Left kidney (tissue), 2 donors: ENCODE results near the gene CCDC38. TPM values are rescaled to one million over a fixed set of nuclear protein-coding genes. Genes with fewer than 3 reads are reported as not detected.
A peak's percentile ranks its signal among the peaks of the same experiment; 100 is the strongest.

ENCODE experiments used
- DNase-seq: peaks from one replicate; pipeline ENCODE4 v3.0.0-alpha.2; 2013
- polyA plus RNA-seq: library from polyadenylated mRNA; unstranded; fragments of 120-200 nt; gene quantifications from one replicate; pipeline ENCODE4 v1.2.1, GENCODE V29; 2013; ENCODE audit not compliant: insufficient read length

CCDC38 gene
- polyA plus RNA-seq, 1 donor: 1.1 TPM

GRCh38 chr12:95962222-95962621, 19.8 kb upstream of the CCDC38 start:
- DNase-seq: no peak

GRCh38 chr12:95960241-95960640, 17.8 kb upstream of the CCDC38 start:
- no peak for DNase-seq

- no peak for DNase-seq
Measured at GRCh38 chr12:95959107-95959506, 16.7 kb upstream of the CCDC38 start.

- no peak for DNase-seq
Measured at GRCh38 chr12:95956557-95957145, 14.2 kb upstream of the CCDC38 start.

- DNase-seq: no peak
Measured at GRCh38 chr12:95955549-95956159, 13.2 kb upstream of the CCDC38 start.

DNA sequence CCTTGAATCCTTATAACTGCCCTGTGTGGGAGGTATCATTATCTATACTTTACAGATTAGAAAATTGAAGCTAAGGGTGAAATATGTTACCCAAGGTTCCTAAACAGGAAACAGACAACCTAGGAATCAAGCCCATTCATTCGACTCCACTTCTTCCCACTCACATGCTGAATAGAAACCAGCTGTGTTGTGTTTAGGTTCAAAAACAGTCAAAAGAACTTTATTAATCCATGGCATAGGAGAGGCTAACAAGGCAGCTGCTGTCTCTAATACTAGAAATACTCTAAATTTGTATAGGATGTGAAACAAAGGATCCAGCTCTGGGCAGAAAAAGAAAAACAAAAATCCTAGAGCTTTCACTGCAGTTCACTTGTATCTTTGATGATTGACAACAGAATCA, 10.6 kb upstream of the CCDC38 start:
- no peak for DNase-seq

DNA sequence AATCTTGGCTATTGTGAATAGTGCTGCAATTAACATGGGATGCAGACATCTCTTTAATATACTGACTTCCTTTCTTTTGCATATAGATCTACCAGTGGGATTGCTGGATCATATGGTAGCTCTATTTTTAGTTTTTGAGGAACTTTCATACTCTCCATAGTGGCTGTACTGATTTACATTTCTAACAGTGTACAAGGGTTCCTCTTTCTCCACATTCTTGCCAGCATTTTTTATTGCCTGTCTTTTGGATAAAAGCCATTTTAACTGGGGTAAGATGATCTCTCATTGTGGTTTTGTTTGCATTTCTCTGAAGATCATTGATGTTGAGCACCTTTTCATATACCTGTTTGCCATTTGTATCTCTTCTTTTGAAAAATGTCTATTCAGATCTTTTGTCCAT, 9.1 kb upstream of the CCDC38 start:
- no peak for DNase-seq

GRCh38 chr12:95949477-95950206, 7.2 kb upstream of the CCDC38 start:
- no peak for DNase-seq

DNA sequence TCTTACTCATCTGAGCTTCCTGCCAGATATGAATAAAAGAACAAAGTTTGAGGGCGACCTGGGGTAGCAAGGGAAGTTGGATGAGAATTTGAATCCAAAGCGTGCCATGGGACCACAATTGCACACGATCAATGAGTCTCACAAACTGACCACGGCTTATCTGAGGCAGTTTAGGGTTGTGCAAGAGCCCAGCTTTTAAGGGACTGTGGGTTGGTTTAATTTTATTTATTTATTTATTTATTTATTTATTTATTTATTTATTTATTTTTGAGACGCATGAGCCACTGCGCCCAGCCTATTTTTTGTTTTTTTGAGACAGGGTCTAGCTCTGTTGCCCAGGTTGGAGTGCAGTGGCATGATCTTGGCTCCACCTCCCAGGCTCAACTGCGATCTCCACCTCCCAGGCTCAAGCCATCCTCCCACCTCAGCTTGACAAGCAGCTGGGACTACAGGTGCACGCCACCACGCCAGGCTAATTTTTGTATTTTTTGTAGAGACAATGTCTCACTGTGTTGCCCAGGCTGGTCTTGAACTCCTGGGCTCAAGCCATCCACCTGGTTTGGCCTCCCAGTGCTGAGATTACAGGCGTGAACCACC, 1.8 kb upstream of the CCDC38 start:
- no peak for DNase-seq

- DNase-seq: peak; percentile 39
Measured at GRCh38 chr12:95943330-95943842, 972 bp upstream of the CCDC38 start, which contains the start of gene AMDHD1. TSS of gene AMDHD1 (plus strand) at chr12:95943331. CDS start at chr12:95943399, 68 bp downstream.

DNA sequence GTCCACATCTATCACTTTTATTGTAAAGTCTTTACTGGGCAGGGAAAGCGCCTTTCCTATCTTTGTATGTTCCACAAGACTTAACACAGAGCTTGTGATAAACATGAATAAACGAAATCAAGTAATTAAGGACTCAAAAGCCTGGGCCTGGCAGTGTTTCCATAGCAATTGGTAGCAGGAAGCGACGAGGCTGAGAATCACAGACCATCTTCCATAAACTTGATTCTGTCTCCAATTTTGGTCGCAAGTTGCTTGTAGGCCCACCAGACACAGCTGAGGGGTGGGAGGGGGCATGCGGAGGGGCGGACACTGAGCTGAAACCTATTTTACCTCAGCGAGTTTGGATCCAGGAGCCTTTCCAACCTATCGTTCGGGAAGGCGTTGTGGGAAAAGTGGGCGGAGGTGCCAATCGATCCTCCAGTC, 302 bp downstream of the CCDC38 start:
- DNase-seq: peak; percentile 12

GRCh38 chr12:95940514-95940913, 1.9 kb downstream of the CCDC38 start:
- DNase-seq: no peak

GRCh38 chr12:95922231-95922630, 20.2 kb downstream of the CCDC38 start:
- no peak for DNase-seq

DNA sequence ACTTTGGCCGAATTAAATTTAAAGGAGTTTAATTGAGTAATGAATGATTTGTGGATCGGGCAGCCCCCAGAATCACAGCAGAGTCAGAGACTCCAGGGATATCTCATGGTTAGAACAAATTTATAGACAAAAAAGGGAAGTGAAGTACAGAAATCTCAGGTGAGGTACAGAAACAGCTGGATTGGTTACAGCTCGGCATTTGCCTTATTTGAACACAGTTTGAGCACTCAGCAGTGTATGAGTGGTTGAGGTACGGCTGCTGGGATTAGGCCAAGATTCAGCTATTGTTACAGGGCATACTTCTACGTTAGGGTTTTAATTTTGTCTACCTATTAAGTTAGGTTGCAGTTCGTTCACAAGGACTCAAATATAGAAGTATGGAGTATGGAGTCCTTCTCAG, 23.3 kb downstream of the CCDC38 start:
- no peak for DNase-seq

GRCh38 chr12:95918194-95918993, 24.0 kb downstream of the CCDC38 start:
- peak; percentile 44 for DNase-seq

GRCh38 chr12:95909871-95910270, 32.5 kb downstream of the CCDC38 start:
- no peak for DNase-seq

- no peak for DNase-seq
Measured at GRCh38 chr12:95908573-95908972, 33.8 kb downstream of the CCDC38 start.

- DNase-seq: no peak
Measured at GRCh38 chr12:95898081-95898480, 44.3 kb downstream of the CCDC38 start.

- no peak for DNase-seq
Measured at GRCh38 chr12:95896846-95897245, 45.6 kb downstream of the CCDC38 start.

- no peak for DNase-seq
Measured at GRCh38 chr12:95890958-95891357, 51.5 kb downstream of the CCDC38 start.

- no peak for DNase-seq
Measured at GRCh38 chr12:95887311-95887710, 55.1 kb downstream of the CCDC38 start.

GRCh38 chr12:95884998-95885397, 57.4 kb downstream of the CCDC38 start:
- DNase-seq: no peak
